GF-D8 (cell line): ENCODE results near the gene SOAT1.
A peak's percentile ranks its signal among the peaks of the same experiment; 100 is the strongest.

Experiments used
- DNase-seq: peaks from one replicate; lab custom pipeline; 2025; lab: John Stamatoyannopoulos, UW

SOAT1 gene

DNA sequence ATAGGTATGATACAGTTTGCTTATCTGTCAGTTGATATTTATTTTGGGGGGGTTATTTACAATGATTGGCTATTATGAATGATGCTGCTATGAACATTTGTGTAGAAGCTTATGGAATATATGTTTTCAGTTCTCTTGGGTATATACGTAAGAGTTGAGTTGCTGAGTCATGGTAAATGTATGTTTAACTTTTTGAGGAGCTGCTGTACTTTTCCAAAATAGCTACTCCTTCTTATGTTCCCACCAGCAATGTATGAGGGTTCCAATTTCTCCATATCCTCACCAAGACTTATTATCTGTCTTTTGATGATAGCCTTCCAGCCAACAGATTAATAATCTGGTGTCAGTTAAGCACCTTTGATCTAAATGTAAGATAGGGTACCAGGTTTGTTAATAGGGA, 11.9 kb downstream of the SOAT1 start:
- DNase-seq = no peak

DNA sequence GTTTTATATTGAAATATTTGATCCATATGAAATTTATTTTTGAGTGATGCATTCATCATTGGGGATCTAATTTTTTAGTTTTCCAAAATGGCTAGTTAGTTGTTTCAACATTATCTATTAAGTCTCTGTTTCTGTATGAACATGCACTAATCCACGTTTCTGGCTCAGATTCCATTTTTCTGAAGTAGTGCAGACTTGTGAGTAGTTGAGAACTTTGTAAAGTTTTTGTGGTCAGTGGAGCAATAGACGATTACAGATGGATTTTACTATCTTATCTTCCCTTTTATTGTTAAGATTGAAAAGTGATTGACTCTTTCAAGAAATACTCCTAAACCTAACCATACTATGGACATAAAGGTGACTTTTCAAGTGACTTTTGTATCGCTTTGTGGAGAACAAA, 16.7 kb downstream of the SOAT1 start:
- no peak for DNase-seq

- no peak for DNase-seq
These were observed 17.1 kb downstream of the SOAT1 start for GRCh38 chr1:179310721-179311120.

DNA sequence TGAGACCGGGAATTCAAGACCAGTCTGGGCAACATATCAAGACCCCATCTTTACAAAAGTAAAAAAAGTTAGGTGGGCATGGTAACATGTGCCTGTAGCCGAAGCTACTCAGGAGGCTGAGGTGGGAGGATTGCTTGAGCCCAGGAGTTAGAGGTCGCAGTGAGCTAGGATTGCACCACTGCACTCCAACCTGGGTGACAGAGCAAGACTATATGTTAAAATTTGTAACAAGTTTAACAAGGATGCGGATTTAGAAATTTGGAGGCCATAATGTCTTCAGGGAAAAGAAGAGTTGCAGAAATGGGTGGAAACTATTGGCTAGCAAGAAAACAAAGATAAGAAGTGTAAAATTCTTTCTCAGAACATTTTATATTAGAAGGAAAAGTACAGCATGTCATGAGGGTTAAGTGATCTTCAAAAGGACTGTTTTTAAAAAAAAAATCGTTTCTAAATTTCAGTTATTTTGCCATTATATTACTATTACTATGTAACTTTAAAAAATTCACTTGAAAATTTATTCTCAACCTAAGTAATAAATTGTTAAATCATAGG, 17.6 kb downstream of the SOAT1 start:
- no peak for DNase-seq

GRCh38 chr1:179313004-179313403, 19.4 kb downstream of the SOAT1 start:
- DNase-seq = no peak

GRCh38 chr1:179314928-179315327, 21.3 kb downstream of the SOAT1 start:
- DNase-seq = no peak

DNA sequence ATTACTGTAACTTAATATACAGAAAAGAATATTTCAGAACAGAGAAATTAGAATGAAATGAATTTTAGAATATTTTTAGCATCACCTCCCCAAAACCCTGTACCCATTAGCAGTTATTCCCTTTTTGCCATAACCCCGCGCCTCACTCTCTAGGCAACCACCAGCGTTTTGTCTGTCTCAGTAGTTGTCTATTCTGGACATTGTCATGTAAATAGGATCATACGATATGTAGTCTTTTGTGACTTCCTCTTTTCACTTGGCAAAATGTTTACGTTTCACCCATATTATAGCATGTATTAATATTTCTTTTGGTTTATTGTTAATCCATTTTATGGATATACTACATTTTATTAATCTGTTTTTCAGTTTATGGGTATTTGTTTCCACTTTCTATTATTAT, 24.9 kb downstream of the SOAT1 start:
- DNase-seq = no peak

DNA sequence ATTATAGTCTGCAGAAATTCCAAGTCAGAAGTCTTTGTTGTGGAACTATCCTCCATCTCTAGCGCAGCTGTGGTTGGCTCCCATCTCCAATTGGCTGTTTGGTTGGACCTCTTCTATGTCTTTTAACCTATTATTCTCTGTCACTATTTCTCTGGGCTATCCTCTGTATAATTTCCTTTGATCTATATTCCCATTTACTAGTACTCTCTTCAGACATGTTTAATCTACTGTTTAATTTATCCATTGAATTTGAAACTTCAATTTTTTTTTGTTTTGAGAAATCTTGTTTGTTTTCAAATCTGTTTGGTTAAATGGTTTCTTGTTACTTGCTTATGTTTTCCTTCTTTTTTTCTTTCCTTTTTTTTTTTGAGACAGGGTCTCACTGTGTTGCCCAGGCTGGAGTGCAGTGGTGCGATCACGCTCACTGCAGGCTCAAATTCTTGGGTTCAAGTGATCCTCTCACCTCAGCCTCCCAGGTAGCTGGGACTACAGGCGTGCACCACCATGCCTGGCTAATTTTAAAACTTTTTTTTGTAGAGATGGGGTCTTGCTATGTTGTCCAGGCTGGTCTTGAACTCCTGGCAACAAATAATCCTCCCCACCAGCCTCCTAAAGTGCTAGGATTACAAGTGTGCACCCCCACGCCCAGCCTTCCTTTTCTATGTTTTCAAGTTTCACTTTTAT, 28.1 kb downstream of the SOAT1 start:
- no peak for DNase-seq

- DNase-seq = no peak
These were observed 29.0 kb downstream of the SOAT1 start for GRCh38 chr1:179322557-179322956.

DNA sequence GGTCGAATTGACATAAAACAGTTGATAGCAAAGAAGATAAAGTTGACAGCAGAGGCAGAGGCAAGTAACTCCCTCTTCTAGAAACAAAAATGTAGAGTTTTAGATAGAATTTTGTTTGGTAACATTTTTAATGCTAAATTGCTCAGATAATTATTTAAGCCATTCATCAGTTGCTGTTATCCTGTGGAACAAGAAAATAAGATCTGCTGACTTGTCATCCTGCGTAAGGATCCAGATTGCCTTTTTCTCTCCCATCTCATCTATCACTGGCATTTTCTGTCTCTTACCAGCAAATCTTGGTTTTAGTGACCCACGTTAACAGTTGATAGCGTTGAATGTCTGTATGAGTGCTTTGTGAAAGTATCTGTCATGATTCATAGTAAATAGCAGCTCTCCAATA, 29.8 kb downstream of the SOAT1 start:
- DNase-seq = no peak

GRCh38 chr1:179325836-179326235, 32.2 kb downstream of the SOAT1 start:
- no peak for DNase-seq

DNA sequence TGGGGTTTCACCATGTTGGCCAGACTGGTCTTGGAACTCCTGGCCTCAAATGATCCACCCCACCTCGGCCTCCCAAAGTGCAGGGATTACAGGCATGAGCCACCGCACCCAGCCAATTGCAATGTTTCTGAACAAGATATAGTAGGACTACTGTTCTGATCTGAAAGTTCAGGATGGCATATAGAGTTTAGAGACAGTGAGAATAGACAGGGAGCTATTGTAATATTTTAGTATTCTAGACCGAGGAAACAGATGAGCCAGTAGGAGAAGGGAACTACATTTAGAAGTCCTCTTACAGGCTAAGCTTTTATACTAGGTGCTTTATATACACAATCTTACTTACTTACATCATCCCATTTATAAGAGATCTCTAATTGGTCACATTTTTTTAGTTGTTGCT, 33.1 kb downstream of the SOAT1 start:
- DNase-seq = no peak

- DNase-seq = no peak
These were observed 33.6 kb downstream of the SOAT1 start for GRCh38 chr1:179327196-179327595.

DNA sequence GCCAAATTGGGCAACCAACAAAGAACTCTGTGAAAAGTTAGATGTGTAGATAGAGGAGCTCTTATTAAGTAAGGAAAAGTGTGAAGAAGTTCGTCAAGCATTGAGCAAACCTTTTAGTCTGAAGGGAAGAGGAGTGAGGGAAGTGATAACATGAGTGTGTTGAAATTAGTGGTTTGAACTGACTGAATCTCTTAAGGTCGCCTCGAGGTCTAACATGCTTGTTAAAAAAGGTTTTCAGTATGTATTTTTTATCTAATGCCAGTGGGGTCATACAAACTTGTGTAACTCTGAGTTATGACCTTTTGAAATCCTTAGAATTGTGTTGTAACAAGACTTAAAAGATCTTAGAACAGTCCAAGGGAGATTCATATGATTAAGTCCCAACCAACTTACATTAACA, 34.1 kb downstream of the SOAT1 start:
- DNase-seq = peak; percentile 97

GRCh38 chr1:179329862-179330261, 36.3 kb downstream of the SOAT1 start:
- DNase-seq = no peak

DNA sequence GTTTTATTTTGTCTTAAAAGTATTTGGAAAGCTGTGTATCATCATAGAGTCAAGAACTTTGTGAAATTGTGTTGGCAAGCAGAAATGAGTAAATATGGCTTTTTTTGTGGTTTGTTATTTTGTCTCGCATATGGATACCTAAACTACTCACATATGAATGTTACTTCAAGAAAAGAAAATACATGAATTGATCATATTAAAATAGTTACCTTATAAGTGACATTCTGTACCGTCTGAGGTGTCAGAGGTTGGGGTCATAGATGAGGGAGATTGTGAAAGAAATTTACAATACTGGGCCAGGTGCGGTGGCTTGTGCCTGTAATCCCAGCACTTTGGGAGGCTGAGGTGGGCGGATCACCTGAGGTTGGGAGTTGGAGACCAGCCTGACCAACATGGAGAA, 40.8 kb downstream of the SOAT1 start:
- no peak for DNase-seq

- no peak for DNase-seq
These were observed 43.7 kb downstream of the SOAT1 start for GRCh38 chr1:179337288-179337687.

DNA sequence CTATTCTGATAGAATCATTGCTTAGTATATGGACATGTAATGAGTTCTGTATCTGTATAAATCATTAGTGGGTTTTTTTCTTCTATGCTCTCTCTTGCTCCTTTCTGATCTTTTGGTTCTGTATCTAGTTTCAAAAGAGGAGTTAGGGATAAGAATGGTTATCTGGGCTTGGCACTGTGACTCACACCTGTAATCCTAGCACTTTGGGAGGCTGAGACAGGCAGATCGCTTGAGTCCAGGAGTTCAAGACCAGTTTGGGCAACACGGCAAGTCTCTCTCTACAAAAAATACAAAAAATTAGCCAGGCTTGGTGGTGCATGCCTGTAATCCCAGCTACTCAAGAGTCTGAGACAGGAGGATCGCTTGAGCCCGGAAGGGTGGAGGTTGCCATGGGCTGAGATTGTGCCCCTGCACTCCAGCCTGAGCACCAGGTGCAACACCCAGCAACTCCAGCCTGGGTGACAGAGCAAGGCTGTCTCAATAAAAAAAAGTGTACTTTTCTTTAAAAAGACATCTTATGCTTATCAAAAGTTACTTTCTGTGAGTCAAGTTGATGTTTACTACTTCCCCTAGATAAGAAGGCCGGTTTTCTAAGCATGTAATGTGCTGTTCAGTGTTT, 44.5 kb downstream of the SOAT1 start:
- DNase-seq = no peak

- DNase-seq = no peak
These were observed 47.3 kb downstream of the SOAT1 start for GRCh38 chr1:179340918-179341317.

DNA sequence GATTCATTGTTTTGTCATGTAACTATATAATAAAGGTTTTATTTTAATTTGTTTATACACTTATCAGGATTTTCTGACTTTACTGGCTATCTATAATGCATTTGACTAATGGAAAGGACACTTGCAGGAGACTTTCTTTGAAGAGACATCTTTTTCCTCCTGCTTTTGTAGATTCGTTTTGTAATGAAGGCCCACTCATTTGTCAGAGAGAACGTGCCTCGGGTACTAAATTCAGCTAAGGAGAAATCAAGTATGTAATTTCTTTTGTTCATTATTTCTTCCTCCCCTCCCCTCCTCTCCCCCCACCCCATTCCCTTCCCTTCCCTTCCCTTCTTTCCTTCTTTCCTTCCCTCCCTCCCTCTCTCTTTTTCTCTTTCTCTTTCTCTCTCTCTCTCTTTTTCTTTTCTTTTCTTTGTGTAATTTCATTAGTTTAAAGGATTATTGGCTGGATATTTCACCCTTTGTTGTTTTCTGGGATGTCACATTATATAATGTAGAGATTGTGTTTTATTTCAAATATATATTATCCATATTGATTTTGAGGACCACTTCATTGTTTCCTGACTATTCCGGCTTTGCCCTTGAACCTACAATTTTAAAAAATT, 48.4 kb downstream of the SOAT1 start:
- no peak for DNase-seq

DNA sequence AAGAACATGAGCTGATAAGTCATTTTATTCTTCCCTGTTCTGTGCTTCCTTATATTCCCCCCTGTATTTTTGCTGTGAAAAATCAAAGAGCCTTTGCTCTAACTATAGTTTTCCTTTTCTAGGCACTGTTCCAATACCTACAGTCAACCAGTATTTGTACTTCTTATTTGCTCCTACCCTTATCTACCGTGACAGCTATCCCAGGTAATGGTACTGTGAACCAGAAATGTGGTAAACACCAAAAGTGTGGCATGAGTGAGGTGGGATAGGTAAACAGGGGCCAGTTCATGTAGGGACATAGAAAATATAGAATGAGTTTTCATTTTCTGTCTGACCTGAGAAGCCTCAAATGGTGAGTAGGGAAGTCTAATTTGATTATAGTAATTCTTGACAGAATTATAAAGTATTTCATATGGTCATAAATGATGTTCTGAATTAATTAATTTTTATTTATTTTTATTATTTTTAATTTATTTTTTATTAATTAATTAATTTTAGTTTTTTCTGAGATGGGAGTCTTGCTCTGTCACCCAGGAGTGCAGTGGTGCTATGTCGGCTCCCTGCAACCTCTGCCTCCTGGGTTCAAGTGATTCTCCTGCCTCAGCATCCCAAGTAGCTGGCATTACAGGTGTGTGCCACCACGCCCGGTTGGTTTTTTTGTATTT, 49.3 kb downstream of the SOAT1 start:
- no peak for DNase-seq

DNA sequence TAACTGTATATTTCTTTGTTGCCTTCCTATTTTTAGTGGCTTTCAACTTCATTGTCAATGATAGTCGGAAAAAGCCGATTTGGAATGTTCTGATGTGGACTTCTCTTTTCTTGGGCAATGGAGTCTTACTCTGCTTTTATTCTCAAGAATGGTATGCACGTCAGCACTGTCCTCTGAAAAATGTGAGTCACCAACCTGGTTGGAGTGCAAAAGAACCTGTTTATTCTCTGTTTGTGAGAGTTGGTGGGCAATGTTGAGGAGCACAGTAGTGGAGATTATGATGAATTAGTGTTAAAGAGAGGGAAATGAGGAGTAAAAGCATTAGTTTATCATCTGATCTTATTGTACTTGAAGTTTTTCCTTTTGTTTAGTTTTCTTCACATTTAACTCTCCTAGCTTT, 57.7 kb downstream of the SOAT1 start:
- DNase-seq = no peak

DNA sequence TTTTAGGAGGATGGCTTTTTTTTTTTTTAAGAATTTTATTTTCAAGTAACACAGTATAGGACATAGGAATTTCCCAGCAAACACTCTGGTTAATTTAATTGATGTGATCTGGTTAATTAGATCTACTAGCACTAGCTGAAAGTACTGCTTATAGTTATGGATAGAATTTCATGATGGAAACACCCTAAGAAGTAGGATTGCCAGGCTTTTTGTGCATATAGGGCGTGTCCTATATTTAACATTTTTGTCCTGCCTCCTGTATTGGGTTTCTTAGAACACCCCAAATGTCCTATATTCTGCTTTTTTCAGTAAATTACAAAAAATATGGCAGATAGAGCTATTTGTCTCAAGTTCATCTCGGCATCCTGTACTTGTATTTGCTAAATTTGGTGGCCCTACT, 58.6 kb downstream of the SOAT1 start:
- no peak for DNase-seq
